ENCODE results near the gene CRYBG3.
A peak's percentile ranks its signal among the peaks of the same experiment; 100 is the strongest.

Gene CRYBG3

GRCh38 chr3:97871801-97872524, 50.2 kb downstream of the CRYBG3 start:
- Histone ChIP-seq H3K27ac (peak overlapping the region; percentile 35 to 51), H3K36me3 (peaks cover 6 to 16% (median 15%) of the 10 kb centered on the region in 3 donors), H3K27me3 (no peaks in the 10 kb centered on the region), H3K4me3 (no peak overlapping the region), H3K4me1 (peaks cover 0 to 5% (median 0%) of the 10 kb centered on the region in 4 donors), H3K9me3 (no peaks in the 10 kb centered on the region)
- TF ChIP-seq CTCF (IDR thresholded peaks at IDR 0.05), result no peak
- DNase-seq, result no peak
- intact Hi-C loops (cut with DNase I; ENCODE audit: low total_unique reads), result no loop called here

GRCh38 chr3:97872525-97873042, 50.8 kb downstream of the CRYBG3 start:
- TF ChIP-seq CTCF (IDR thresholded peaks at IDR 0.05), result no peak
- intact Hi-C loops (cut with DNase I; ENCODE audit: low total_unique reads), result no loop called here

DNA sequence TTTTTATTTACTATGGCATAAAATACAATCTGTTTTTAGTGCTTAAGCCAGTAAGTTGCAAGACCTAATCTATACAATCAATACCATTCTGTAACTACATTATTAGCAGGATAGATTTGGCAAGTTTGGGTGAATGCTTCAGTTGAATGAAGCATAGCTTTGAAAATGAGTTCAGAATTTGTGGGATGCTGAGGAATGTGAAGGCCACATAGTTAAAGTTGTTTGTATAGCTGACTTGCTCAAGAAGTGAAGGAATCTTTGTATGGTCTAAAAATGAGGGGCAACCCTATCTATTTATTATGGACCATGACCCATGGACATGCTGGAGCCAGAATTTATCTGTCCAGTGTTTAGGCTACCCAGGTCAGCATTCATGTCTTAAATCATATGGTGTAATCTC, 58.5 kb downstream of the CRYBG3 start:
- no peaks in the 10 kb centered on the region for H3K27me3 ChIP-seq
- DNase-seq, result no peak
- no peak for TF ChIP-seq CTCF (IDR thresholded peaks at IDR 0.05)
- no peaks in the 10 kb centered on the region for H3K4me1 ChIP-seq
- intact Hi-C loops (cut with DNase I; ENCODE audit: low total_unique reads), result no loop called here
- peaks cover 10 to 13% (median 12%) of the 10 kb centered on the region in 3 donors for H3K36me3 ChIP-seq
- no peak overlapping the region for H3K27ac ChIP-seq
- H3K4me3 ChIP-seq, result no peak overlapping the region
- no peaks in the 10 kb centered on the region for H3K9me3 ChIP-seq

More at GRCh38 chr3:97872525-97873042, 50.8 kb downstream of the CRYBG3 start:
- no peak overlapping the region for H3K4me3 ChIP-seq
- DNase-seq, result no peak
- H3K4me1 ChIP-seq, result peaks cover 0 to 5% (median 0%) of the 10 kb centered on the region in 4 donors
- no peaks in the 10 kb centered on the region for H3K9me3 ChIP-seq
- no peaks in the 10 kb centered on the region for H3K27me3 ChIP-seq
- H3K36me3 ChIP-seq, result peaks cover 6 to 16% (median 15%) of the 10 kb centered on the region in 3 donors
- no peak overlapping the region for H3K27ac ChIP-seq

DNA sequence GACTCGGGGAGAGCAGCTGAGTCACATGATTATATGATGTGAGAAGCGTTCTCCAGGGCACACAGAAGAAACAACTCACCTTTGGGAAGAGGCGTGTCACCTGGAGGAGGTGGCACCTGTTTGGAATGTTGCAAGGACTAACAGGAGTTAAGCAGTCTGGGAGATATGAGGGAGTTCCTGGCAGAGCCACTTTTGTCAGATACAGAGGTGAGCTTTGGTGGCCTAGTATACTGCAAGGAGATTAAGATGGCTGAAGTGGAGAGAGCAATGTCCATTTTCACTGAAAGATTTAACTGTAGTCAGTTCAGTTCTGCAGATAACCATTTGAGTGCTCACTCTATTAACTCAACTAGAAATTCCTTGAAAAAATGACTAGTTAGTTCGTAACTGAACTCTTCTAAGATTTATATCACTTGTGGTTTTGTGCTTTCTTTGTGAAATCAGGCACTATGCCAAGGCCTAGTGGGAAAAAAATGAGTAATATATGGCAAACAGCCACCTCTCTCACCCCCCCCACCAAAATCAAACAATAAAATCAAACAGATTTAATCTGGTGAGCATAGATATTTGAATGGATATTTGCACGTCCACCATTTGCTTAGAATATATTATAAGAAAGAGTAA, 61.3 kb downstream of the CRYBG3 start:
- intact Hi-C loops (cut with DNase I; ENCODE audit: low total_unique reads), result no loop called here
- no peak overlapping the region for H3K27ac ChIP-seq

GRCh38 chr3:97883736-97884135, 61.9 kb downstream of the CRYBG3 start:
- no peak overlapping the region for H3K27ac ChIP-seq
- H3K4me1 ChIP-seq, result no peaks in the 10 kb centered on the region

More for the DNA sequence above, 61.3 kb downstream of the CRYBG3 start:
- H3K27me3 ChIP-seq, result no peaks in the 10 kb centered on the region
- no peak for DNase-seq
- H3K36me3 ChIP-seq, result peaks cover 18 to 23% (median 22%) of the 10 kb centered on the region in 3 donors
- H3K9me3 ChIP-seq, result no peaks in the 10 kb centered on the region
- no peak overlapping the region for H3K4me3 ChIP-seq
- H3K4me1 ChIP-seq, result no peaks in the 10 kb centered on the region
- no peak for TF ChIP-seq CTCF (IDR thresholded peaks at IDR 0.05)

More at GRCh38 chr3:97883736-97884135, 61.9 kb downstream of the CRYBG3 start:
- no peak for DNase-seq
- no peaks in the 10 kb centered on the region for H3K27me3 ChIP-seq
- no peak for TF ChIP-seq CTCF (IDR thresholded peaks at IDR 0.05)
- intact Hi-C loops (cut with DNase I; ENCODE audit: low total_unique reads), result no loop called here
- no peaks in the 10 kb centered on the region for H3K9me3 ChIP-seq
- no peak overlapping the region for H3K4me3 ChIP-seq
- H3K36me3 ChIP-seq, result peaks cover 22 to 28% (median 28%) of the 10 kb centered on the region in 3 donors
